Superior temporal gyrus (tissue), 1 donor: Measurements from ENCODE around the gene RYR2.
A peak's percentile ranks its signal among the peaks of the same experiment; 100 is the strongest.

Source experiments
- DNase-seq: peaks from one replicate; pipeline ENCODE4 v3.0.0-alpha.2; 2016; ENCODE audit errors: extremely low spot score

Gene RYR2

DNA sequence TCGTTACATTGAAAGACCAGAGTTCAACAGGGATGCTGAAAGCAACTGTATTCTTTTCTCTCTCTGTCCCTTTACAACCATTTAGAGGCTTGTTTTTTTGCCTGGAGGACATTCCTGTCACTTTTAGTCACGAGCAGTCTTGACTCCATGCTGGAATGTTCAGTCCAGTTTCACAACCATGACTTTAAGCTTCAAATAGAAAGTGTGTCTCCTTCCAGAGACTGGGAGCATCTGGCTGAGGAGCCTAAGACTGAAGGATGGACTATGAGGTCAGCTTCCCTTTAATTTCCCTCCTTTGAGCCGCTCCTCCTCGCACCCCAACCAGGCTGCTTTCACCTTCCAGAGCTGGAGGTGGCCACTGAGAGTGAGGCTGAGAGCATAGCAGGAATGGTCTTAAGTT lies 10.5 kb upstream of the RYR2 start:
- no peak for DNase-seq

DNA sequence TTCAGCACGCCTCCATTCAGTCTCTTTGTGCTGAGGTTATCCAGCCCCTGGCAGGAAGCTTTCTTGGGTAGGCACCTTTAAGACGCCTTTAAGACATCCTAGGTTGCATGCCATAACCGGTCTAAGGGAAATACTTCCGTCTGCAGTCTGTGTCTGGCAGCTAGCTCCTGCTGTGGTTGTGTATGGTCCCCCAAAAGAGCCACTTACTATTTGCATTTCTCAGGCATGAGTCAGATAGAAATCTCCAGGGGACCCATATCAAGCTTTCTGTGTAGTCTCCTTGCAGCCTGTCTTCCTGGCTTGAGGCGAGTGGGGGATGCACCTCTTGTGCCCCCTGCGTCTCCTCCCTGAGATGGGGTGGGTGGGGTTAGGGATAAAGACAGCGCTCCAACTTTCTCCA lies 10.0 kb upstream of the RYR2 start:
- DNase-seq, result no peak

- no peak for DNase-seq
These were observed 8.9 kb upstream of the RYR2 start for GRCh38 chr1:237033061-237033460.

DNA sequence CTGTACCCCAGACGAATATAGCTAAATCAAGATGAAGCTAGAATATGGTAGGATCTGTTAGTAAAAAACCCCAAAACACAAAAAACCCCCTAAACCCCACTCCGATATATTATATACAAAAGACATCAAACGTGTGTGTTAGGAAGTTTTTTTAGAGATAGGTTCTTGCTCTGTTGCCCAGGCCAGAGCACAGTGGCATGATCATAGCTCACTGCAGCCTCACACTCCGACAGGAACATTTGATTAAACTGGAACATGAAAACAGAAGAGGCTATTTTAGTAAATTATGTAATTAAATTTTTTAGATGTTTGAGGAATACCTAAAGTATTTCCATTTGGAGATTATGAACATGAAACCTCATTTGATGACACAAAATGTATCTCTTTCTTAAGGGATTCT lies 8.2 kb upstream of the RYR2 start:
- DNase-seq, result no peak

DNA sequence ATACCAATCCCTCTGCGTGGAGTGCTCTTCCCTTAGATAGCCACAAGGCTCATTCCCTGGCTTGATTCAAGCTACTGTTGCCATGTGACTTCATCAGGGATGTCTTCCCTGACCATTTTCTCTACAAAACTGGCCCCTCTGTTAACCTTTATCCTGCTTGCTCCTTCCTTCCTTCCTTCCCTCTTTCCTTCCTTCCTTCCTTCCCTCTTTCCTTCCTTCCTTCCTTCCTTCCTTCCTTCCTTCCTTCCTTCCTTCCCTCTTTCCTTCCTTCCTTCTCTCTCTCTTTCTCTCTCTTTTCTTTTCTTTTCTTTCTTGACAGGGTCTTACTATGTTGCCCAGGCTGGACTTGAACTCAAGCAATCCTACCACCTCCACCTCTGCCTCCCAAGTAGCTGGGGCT lies 6.2 kb upstream of the RYR2 start:
- no peak for DNase-seq

DNA sequence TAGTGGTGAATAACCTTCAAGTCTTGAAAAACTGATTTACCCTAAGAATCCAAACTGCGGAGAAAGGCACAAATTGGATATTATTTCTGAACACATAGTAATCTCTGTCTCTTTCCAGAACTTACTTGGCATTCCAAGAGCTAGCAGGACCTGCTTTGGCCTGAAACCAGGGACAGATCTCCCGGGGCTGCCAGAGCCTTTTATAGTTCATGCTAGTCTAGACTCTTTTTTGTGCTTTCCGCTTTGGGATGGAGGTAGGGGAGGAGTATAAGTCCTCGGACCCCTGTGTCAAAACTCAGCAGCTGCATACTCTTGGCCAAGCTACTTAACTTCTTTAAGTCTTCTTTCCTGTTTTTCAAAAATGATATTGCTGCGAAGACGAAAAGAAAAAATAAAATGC lies 3.8 kb upstream of the RYR2 start:
- DNase-seq, result no peak

DNA sequence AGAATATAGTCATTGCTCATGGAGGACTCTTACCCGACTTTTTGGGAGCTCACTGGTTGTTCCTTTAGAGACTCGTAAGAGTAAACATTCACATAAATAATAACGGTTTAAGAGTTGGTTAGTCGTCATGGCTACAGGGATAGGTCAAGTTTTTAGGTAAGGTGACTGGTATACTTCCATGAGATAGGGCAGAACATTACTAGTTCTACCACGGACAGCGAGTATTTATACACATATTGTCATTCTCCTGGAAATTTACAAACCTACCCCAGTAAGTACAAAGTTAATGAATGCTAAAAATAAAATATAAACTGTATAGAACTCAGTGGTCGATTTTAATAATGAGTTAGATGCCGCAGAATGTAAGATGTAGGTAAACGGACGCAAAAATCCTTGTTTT lies 1.2 kb upstream of the RYR2 start:
- DNase-seq, result no peak

GRCh38 chr1:237041461-237041794 lies 556 bp upstream of the RYR2 start:
- peak; percentile 35 for DNase-seq

- no peak for DNase-seq
These were observed 525 bp downstream of the RYR2 start for GRCh38 chr1:237042526-237042891.

- DNase-seq, result peak; percentile 45
These were observed 1.1 kb downstream of the RYR2 start for GRCh38 chr1:237042892-237043576.

- peak; percentile 22 for DNase-seq
These were observed 2.1 kb downstream of the RYR2 start for GRCh38 chr1:237043846-237044636.

DNA sequence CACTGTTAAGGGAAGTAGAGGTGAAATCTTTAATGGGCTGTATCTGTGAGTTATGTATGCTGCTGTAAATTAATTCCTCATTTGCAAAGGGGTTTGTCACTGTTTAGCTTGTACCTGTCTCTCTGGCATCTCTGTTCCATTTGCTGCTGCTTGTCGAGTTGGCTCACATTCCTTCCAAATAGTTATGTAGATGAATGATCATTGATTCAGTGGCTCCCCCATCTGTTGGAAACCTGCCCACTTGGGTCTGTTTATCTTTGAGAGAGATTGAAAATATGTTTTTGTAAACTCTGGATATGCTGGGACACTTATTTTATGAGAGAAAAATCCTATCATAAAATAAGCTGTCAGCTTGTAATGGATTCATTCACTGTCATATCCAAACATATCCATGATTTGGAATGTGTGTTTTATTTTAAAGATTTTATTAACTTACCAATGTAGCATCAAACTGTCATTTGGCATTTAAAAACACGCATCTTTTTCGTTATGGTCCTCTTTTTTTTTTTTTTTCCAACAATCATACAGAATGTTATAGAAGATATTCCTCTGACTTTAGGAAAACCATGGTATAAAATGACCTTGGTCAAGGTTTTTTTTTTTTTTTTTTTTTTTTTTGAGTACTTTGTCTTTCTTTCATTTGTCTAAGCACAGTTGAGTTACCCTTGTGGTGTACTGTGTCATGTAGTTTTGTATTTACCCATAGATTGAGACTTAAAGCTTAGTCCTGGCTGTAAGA lies 3.5 kb downstream of the RYR2 start:
- DNase-seq, result no peak

DNA sequence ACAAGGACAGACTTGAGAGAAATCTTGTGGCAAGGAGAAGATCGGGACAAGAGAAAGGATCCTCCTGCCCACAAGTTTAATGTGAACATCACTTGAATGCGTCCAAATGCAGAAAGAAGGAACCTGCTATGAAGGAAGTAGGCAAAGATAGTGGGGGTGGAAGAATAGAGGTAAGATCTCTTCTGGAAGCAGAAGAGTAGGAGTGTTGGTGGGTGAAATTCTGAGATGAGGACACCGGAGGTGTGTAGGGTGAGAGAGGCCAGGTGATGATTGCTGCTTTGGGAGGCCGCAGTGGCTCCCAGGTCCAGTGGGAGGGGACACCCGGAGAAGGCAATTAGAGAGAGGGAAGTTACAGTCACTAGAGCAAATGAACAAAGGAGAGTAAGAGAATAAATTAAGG lies 6.8 kb downstream of the RYR2 start:
- DNase-seq, result no peak

DNA sequence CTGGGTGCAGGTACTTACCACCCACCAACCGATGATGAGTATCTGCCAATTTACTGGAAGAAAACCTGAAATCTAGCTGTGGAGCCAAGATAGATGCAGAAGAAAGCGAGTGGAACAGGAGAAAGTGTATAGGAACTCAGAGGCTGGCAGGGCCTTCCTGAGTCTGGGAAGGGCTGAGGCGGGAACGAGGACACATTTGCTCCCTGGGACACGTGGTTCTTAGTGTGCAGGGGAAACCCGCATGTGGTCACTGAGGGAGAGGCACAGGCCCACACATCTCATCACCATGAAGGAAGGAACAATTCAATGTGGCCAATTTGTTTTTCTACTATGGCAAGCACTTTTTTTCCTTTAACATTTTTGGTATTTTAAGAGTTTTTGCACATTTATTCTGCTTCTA lies 8.2 kb downstream of the RYR2 start:
- DNase-seq, result no peak

DNA sequence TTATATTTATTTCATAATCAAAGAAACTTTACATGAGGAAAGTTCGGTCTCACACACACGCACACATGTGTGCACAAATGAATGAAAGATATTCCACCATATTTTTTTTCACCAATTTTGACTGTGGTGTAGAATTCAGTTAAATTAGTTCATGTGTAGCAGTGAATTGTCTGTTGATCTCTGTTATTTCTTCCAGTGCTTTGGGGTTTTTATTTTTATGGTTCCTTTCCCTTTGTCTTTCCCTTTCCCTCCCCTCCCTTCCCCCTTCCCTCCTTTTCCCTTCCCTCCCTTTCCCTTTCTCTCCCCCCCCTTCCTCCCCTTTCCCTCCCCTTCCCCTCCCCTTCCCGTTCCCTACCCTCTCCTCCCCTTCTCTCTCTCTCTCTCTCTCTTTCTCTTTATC lies 8.9 kb downstream of the RYR2 start:
- DNase-seq, result no peak

DNA sequence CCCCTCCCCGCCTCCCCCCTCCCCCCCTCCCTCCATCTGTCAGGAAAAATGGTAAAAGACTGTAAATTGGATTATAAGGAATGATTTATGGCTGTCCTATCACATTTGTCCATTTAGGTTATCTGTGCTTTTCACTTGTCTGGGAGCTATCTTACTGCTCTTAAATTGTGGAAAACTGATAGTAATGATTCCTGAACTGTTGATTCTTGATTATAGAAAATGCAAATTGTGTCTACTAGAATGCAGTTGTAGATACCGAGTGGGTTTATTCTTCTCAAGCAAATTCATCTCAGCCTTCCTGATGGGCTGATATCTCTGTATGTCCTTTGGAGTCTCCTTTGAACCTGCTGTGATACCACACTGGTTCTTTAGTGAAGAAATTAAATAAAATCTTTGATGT lies 12.3 kb downstream of the RYR2 start:
- no peak for DNase-seq

DNA sequence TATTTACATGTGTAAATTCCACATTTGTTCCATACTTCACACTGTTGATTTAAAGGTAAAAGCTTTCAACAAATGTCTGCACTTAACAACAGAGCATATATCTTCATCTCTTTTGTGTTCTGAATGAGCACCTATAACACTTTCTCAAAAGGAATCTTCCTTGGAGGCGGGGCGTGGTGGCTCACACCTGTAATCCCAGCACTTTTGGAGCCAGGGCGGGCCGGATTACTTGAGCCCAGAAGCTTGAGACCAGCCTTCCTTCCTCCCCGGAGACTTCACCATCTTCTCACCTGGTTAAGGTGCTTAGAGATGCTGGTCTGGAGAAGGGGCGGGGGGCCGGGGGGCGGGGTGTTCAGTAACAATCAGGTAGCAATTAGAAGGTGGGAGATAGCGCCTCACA lies 16.5 kb downstream of the RYR2 start:
- no peak for DNase-seq

DNA sequence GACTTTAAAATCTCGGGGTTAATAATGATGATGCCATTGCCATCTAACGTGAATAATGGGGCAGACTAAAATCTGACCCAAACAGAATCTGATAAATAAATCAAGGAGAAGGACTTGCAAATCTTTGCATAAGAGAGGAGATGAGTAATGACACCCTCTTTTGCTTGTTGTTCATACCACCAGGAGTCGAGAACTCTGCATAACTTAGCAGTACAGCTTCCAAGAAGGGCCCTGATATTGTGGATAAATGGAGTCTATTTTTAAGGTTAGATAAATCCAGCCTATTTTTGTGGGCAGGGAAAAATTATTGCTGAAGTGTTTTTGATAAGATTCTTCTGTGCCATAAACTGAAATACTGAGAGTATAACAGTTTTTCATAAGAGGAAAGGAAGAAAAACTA lies 17.3 kb downstream of the RYR2 start:
- DNase-seq, result no peak

- no peak for DNase-seq
These were observed 21.0 kb downstream of the RYR2 start for GRCh38 chr1:237062976-237063375.

DNA sequence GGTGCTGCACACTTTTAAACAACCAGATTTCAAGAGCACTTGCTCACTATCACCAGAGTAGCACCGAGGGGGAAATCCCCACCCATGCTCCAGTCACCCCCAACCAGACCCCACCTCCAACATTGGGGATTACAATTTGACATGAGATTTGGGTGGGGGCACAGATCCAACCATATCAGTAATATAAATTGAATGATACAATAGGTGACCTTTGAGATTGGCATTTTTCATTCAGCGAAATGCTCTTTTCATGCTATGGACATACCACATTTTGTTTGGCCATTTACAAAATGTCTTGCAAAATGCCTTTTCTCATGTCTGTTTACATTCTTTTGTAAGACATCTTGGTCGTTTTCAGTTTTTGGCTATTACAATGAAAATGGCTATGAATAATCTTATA lies 23.9 kb downstream of the RYR2 start:
- DNase-seq, result no peak

DNA sequence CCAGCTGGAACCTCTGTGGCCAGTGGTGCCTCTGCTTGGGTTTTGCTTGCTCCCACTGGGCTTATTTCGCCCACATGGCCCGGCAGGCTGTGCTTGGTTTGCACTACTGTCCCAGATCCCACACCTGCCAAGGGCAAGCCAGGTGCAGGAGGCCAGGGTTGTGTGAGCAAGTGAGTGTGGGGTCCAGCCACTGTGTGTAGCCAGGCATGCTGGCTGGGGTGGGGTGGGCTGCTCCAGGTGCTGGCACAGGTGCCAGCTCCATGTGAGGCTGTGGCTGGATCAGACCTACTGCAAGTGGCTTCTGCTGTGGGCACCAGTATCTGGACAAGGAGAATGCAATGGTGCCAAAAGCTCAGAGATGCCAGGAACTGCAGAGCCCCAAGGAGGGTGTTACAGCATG lies 28.5 kb downstream of the RYR2 start:
- DNase-seq, result no peak

DNA sequence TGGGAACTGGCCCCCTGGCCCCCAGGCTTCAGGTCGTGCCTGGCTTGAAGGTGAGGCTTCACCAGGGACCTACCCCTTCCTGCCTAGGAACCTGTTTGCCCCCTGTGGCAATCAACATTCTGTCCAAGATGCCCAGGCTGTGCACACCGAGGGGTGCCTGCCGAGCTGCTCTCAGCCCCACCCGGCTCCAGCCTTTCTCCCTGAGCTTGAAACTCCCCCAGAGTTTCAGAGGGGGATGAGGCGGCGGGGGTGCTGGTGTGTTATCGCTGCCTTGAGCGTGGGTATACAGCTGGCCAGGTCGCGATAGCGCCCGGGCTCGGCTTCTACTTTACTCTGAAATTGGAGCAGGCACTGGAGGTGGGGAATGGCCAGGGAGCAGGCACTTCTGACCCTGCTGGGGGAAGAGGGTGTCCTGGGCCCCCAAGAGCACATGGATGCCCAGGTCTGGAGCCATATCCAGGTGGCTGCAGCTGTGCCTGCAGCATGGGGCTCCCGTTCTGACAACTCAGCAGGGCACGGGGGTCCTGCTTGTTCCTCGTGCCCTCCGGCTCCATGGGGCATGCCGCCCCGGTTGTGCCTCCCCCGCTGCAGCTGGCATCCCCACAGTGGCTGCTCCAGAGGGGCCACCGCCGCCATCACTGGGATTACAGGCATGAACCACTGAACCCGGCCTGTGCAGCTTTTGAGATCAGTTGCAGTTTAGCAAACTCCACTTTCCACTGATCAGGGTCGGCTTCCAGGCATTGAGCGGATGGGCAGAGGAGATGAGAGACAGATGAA lies 29.8 kb downstream of the RYR2 start:
- no peak for DNase-seq
